Stimulated activated CD4-positive, alpha-beta T cell treated with anti-CD3 and anti-CD28 coated beads, Interleukin-1b, Interleukin-23, amount 100 ng/mL, for 48 hours (primary cell): ENCODE measurements around the gene SFSWAP.
A peak's percentile ranks its signal among the peaks of the same experiment; 100 is the strongest.
"Not testable (repeated sequence)": the region's sequence is repeated elsewhere in the genome, so short reads cannot be mapped to it uniquely, and the experiment has no call there.

Experiments
- DNase-seq: peaks from one replicate; pipeline ENCODE4 v3.0.0-alpha.2; 2020

SFSWAP gene

DNA sequence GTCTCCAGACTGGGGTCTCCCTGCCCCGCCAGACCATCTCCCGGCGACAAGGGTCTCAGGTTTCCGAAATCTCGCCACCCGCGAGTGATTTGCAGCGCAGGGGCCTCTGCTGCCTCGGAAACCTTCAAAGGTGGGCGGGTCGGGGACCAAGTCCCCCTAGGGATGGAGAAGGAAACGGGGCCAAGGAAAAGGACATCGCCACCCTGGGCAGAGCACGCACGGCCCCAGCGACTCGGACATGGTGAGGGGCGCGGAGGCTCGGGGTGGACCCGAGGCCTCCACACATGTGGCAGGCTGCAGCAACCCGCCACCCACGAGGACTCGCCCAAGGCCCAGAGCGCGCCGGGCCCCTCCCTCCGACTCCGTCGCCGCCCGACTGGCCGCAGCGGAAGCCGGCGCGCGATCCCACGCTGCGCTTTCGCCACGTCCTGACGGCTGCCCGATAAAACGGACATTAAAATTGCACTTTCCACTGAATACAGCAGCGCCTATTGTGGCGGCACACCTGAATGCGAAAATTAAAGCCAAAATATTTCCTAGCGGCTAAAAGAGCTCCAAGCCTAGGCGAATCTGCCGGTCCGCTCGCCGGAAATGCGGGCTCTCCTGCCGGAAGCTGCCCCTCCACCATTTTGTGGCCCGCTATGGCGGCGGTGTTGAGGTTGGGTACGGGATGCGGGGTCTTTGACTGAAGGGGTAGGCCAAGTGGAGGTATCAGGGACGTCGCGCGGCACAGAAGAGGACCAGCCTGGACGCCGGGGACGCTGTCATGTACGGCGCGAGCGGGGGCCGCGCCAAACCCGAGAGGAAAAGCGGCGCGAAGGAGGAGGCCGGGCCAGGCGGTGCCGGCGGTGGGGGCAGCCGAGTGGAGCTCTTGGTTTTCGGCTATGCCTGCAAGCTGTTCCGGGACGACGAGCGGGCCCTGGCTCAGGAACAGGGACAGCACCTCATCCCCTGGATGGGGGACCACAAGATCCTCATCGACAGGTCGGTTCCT lies at the start of gene SFSWAP:
SFSWAP (plus strand) TSS at position 627 of the 994 bp plus-strand sequence; CDS start at position 767, 140 bp downstream.
- peak; percentile 72 for DNase-seq

DNA sequence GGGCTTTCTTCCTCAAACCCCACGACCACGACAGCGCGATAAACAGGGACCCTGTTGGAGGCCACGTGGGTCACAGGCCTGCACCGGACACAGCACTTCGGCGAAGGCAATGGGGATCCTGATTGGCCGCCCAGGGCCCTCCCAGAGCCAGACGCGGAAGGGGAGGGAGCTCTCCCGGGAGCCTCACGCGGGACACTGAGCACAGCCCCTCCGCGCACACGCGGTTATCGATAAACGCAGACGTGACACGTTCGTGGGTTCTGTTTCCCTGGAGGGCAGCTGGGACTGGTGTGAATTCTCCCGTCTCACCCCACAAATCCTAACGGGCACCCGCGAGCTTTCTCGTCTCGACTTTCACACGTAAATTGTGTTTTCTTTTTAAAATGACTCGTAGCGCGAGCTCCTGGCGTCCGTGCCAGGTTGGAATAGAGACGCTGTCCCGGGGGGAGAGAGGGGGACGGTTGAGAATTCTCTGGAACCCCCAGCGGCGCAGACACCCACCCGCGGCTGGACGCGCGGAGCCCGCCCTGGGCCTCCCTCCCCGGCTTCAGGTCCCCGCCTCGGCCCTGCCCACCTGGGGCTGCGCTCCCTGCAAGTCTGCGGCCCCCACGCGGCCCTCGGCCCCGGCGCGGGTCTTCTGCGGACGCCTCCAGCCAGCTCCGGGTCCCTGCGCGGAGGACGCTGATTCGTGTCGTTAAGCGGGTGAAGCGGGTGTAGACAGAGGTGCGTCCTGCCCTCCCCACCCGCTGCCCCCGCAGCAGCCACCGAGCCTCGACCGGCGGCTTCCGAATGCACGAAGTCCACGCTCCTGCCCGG lies 49.5 kb upstream of the SFSWAP start:
- not testable (repeated sequence) for DNase-seq

DNA sequence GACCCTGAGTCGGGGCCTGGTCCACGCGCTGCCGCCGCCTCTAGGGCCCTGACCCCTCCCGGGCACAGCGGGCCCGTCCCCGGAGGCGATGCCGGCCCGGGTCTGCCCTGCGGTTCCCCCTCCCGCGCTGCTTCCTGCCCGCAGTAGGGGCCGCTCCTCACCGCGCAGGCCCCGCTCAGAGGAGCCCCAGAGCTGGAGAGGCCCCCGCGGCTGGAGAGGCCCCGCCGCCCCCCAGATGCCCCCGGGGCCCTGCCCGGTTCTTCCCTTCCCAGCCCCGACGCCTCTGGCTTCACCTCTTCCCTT lies 49.0 kb upstream of the SFSWAP start:
- not testable (repeated sequence) for DNase-seq

DNA sequence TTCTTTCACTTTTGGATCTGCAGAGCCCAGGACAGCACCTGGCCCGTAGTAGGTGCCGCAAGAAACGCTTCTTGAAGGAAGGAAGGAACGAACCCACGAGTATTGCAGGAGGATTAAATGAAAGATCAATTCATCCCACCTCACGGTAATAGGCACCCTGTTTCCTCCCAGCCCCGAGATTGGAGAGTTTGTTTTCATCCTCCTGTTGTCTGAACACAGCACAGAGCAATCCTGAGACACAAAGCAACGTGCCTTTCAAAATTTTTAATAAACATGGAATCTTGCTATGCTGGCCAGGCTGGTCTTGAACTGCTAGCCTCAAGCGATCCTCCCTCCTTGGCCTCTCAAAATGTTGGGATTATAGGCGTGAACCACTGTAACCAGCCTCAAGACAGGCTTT lies 48.5 kb upstream of the SFSWAP start:
- DNase-seq, result not testable (repeated sequence)

DNA sequence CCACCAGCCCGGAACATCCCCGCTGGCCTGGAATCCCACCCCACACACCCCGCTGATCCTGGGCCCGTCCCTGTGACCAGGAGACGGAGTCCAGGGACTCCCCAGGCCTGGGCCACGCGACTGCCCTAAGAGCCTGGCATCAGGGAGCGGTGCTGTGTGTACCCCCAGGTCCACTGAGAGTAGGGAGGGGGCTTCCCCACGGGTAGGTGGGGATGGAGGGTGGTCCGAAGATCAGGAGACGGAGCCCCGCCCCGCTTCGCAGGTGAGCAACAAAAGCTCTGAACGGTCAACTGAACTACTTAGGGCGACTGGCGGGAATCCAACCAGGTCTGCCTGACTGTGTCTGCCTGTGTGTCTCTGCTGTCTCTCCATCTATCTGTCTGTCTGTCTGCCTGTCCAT lies 45.2 kb upstream of the SFSWAP start:
- not testable (repeated sequence) for DNase-seq

DNA sequence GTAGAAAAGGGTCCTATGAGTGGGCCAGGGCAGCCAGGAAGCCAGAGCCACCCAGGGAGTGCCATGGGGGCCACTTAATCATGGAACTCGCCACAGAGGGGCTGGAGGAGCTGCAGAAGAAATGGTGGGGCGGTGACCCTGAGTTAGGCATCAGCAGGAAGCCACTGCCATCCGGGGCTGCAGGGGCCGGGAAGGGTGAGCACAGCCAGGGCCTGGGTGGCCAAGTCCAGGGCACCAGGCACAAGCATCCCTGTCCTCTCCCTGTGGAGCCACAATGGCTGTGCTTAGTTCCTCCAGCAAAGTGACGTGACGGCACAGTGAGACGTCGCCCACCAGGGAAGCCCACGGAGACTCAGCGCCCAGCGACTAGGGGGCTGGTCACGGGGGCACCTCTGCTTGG lies 44.4 kb upstream of the SFSWAP start:
- not testable (repeated sequence) for DNase-seq

DNA sequence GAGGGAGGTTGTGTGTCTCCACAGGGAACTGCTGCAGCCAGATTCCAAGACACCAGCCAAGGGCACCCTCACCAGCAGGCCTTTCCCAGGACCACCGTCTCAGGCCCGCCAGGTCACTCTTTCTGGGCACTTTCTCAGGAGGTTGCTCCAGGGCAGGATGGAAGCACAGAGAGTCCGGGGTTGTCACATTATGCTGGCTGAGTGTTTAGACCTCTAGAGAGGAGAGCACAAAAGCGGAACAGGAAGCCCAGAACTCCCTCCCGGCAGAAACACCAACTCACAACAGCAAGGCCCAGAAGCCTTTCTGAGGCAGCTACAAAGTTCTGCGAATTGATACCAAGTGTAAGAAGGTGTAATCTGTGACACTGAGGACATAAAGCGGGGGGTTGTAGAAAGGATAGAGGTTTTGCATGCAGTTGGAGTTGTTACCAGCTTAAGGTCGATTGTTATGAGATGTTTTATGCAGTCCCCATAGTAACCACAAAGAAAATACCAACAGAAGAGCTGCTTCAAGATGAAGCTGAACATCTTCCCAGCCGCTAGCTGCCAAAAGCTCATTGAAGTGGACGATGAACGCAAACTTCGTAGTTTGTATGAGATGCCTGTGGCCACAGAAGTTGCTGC lies 43.8 kb upstream of the SFSWAP start:
- DNase-seq, result not testable (repeated sequence)

DNA sequence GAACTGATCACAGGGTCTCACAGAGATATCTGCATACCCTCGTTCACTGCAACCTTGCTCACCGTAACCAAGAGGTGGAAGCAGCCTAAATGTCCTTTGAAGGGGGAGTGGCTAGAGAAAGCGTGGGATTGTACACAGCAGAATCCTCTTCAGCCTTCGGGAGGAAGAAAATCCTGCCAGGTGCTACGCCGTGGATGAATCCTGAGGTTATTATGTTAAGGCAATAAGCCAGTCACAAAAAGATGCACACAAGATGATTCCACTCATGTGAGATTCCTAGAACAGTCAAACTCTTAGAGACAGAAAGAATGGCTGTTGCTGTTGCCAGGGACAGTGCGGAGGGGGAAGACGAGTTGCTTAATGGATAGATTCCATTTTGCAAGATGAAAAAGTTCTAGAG lies 39.6 kb upstream of the SFSWAP start:
- no peak for DNase-seq

DNA sequence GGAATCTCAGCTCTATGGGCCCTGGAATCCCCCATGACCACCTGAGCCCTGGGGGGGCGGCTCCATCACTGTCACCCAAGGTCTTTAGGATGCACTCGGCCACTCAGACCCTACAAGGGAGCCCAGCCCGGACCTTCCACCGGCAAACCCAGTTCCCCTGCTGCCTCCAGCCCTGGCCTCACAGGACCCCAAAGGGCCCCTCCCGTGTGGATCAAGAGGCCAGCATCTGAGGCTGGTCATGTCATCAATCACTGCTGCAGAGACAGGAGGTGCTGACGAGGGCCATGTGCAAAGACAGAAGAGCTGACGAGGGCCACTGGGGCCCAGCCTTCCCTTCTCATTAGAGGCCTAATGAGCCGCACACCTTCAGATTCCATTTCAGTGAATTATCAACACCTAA lies 39.0 kb upstream of the SFSWAP start:
- DNase-seq, result no peak

DNA sequence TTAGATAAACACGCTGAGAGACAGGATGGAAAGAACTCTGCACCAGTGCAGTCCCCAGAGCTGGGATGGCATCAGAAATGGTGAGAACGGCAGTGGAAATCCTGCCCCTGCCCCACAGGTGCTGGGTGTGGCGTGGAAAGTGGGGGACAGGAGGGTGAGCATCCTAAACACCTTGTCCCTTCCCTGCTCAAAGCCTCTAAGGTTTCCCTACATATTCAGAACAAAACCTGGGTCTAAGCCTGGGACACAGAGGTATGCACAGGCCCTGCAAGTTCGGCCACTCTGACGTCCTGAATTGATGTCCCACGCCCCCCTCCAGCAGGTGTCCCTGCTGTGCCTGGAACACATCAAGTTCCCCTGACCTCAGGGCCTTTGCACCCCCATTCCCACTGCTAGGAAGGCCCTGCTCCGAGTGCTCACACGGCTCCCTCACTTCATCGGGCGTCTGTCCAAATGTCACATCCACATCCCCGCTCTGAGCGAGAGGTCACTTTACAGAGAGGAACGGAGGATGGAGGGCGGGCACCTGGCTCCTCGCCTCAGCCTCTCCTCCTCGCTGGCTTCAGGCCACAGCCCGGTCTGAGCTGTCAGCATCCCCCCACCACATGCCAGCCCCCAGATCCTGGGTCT lies 38.5 kb upstream of the SFSWAP start:
- DNase-seq, result no peak

DNA sequence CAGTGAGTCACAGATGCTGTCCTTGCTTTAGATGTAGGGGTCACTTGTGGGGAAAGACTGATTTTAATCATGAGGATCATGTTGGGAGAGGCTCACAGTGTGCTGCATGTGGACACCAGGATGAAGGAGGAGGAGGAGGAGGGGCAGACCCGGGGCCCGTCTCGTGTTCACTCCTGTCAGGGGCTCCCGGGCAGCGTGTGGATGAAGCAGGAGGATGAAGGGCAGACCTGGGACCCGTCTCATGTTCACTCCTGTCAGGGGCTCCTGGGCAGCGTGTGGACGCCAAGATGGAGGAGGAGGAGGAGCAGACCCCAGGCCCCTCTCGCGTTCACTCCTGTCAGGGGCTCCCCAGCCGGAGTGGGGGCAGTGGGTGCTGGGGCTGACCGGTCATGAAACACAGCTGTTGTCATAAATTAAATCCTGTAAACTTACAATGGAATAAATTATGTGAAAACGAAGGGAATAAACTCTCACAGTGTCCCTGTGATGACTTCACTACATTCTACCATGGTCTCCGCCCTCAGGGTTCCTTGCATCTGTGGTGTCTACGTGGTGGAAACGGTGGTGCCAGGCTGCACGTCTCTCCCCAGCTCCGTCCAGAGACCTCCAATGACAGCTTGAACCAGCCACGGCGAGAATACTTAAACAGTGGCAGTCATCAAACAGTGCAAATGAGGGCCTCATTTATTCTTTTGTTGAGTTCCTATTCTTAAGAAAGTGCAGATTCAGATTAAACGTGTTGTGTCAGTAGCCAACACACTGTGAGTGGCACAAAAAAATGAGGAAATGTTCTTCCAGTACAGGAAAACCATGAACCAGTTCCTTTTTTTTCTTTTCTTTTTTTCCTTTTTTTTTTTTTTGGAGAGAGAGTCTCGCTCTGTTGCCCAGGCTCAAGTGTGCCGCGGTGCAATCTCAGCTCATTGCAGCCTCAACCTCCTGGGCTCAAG lies 37.7 kb upstream of the SFSWAP start:
- no peak for DNase-seq

DNA sequence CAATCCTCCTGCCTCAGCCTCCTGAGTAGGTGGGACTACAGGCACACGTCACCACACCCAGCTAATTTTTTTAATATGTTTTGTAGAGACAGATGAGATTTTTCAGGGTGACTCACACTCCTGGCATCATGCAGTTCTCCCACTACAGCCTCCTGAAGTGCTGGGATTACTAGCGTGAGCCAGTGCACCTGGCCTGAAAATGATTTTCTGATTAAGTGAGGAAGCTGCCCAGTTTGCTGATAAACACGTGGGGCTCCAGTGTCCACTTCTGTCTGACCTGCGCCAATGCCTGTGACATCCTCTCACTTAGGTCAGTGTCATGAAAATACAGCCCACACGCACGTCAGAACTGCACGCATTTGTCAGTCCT lies 37.0 kb upstream of the SFSWAP start:
- no peak for DNase-seq

DNA sequence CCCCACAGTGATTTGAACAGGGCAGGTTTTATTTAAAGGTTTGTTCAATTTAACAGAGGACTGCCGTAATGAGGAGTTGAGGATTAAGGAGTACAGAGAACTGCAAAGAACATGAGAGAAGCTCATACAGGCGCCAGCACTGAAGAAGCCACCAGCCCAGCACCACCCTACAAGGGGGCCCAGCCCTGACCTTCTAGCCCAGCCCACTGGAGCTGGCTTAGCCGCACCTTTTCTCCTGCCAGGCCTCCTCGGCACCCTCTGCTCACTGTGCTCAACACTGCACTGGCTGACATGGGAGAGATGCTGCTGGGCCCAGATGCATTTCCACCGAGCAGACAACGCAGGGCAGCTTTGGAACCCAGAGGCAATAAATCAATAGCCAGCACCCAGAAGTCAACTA lies 36.5 kb upstream of the SFSWAP start:
- no peak for DNase-seq

DNA sequence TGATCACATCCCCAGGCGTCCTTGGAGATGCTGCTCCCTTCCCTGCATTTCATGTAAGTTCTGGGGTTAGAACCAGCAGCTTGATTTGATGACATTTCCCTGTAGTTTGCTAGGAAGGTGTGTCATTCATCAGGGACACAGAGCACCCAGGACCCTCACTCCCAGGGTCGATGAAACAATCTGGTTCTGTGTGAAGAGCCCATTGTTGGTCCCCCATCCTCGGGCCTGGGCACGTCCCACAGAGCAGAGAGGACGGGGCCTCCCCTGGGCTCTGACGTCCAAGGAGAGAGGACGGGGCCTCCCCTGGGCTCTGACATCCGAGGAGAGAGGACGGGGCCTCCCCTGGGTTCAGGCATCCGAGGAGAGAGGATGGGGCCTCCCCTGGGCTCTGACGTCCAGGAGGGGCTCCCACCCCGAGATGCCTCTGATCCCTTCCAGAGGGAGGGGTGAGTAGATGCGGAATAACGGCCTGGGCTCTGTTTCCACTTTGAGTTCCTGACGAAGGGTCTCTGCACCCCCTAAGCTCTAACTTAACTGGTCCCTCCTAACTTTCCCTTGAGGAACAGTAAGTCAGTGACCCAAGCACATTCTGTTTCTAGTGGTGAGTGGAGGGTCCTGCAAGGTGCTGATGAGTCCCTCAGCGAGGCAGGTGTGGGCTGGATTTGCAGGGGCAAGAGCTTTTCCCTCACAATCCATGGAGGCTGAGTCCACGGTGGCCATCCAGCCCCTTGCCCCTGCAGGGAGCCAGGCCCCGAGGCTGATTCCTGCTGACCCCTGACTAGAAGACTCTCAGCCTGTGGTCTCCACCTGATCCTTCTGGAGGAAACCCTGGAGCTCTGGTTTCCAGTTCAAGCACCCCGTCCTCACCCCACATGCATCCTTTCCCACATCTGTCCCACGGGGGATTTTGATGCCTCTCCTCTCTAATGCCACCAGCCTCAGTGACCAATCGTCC lies 35.5 kb upstream of the SFSWAP start:
- no peak for DNase-seq

DNA sequence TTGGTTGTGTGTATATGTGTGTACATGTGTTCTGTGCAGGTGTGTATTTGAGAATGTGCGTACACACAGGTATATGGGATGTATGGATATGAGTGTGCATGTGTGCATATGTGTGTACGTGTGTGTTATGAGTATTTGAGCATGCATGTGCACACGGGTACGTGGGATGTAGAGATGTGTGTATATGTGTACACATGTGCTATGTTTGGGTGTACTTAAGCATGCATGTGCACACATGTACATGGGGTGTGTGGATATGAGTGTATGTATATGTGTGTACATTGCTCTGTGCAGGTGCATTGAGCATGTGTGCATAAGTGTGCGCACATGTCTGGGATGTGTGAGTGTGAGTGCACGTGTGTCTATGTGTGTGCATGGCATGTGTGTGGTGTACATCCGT lies 34.3 kb upstream of the SFSWAP start:
- no peak for DNase-seq

DNA sequence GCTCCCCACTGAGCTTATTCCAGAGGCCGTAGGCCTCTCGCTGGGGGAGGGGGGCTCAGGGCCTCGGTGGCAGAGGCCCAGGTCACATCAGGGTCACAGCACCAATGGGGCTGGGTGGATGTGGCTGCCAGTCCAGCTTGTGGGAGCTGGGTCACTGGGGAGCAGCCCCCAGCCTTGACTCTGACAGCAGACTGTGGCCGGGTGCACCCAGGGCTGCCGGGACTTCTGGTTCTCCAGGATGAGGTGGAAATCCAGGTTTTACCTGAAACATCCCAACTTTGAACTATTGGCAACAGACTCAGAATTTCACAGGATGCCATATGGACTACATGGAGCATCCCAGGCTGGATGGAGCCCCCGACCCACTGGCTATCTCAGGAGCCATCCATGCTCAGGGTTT lies 33.8 kb upstream of the SFSWAP start:
- DNase-seq, result not testable (repeated sequence)

DNA sequence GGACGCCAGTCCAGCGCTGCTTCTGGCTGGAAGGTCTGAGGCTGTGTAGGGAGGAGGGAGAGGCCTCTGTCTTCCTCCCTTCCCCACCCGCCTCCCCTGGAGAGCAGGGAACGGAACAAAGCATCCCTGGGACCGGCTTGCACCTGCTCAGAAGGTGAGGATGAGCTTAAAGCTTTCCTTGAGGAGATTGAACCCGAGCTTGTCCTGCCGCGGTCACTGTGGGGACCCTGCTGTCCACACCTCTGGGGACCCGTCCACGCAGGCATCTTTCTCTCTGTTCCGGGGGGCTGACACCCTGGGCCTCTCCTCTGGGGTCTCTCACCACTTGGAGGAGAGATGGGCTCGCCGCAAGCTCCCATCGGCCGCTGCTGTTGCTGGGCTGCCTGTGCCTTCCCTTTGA lies 33.2 kb upstream of the SFSWAP start:
- DNase-seq, result no peak

DNA sequence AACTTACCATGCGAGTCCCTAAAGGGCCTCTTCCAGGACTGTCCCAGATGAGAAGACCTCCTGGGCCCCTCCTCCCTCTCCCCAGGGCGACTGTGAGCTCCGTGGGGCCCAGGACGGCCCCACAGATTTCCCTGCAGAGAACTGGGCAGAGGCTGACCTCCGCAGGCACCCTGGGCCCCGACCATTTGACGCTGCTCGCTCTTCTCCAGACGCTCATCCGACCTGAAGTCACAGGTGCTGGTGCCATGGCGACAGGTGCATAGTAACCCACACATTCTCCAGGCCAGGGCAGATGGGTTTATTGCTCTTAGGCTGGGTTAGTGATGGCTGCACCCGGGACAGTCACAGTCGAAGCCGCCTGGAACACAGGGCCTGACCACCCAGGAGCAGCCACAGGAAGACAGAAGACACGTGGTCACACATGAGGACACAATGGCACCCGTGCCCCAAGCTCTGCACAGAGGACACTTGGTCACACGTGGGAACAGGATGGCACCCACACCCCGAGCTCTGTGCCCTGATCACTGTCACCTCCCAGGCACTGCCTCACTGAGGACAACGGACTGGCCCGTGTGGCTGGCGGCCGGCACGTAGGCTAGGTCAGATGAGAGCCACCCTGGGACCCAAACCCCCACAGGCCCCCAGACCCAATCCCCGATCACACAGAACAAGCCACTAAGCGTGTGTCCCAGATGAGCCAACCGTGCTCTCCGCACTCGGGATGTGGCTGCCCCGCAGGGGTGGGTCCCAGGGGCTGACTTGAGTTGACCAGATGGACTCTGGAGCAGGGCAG lies 32.3 kb upstream of the SFSWAP start:
- DNase-seq, result not testable (repeated sequence)

DNA sequence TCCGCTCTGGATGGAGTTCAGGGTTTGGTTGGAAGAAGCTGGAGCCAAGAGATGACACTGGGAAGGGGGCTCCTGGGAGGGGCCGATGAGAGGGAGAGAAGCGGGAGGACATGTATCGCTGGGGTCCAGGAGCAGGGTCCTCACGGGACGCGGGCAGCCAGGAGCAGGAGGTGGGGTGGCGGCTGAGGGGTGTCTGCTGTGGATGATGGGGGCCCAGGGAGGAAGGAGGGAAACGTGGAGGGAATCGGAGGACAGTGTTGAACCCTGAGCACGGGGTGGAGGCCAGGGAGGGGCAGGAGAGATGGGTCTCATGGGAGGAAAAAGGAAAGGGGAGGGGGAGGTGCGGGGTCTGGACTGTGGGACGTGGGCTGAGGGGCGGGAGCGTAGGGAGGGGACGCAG lies 31.7 kb upstream of the SFSWAP start:
- DNase-seq, result not testable (repeated sequence)

DNA sequence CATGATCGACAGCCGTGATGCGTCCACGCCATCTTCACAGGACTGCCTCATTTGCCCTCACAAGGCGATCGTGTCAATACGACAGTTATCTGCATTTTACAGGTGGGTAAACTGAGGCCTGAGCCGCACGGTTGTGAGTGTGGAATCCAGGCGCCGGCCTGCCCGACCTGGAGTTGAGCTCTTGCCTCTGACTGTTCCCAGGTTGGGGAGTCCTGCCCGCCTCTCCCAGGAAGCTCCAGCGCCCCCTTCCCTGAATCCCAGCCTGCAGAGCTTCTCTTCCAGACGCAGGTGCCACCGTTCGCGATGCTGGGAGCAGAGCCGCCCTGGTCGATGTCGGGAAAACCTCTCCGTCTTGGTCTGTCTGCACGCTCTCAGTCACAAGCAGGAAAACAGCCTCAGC lies 31.1 kb upstream of the SFSWAP start:
- not testable (repeated sequence) for DNase-seq
